A549 (cell line): ENCODE data around the gene PCBP3.

ENCODE experiments used
- CEBPB ChIP-seq, 2 experiments: fragments of >200 bp in 1 of 2; sonication (Bioruptor Twin) in 1 of 2; formaldehyde crosslinking in 1 of 2; IDR thresholded peaks; 2 replicates each; pipeline ENCODE4 v1.6.1; 2012 to 2016
- EHMT2 ChIP-seq: fragments of 200-600 bp; sonication (generic); IDR thresholded peaks from 2 replicates; pipeline ENCODE4 v1.6.1; 2016; ENCODE audit warnings: antibody characterized with exemption, low read depth, mild to moderate bottlenecking, moderate library complexity
- HMGXB4 ChIP-seq: fragments of 250-450 bp; sonication (Bioruptor Pico); IDR thresholded peaks from 2 replicates; pipeline ENCODE4 v1.5.0; 2021; ENCODE audit warnings: mild to moderate bottlenecking, moderate library complexity, borderline replicate concordance
- MAFK ChIP-seq: fragments of 450-650 bp; IDR thresholded peaks from 2 replicates; pipeline ENCODE4 v1.6.1; 2014; ENCODE audit not compliant: partially characterized antibody
- MYC ChIP-seq: IDR thresholded peaks from 2 replicates; pipeline ENCODE4 v1.6.1; 2012; ENCODE audit warnings: mild to moderate bottlenecking, inconsistent platforms, low read length, improper control_type of control experiment, borderline replicate concordance
- POLR2A ChIP-seq: IDR thresholded peaks from 2 replicates; pipeline ENCODE4 v1.6.1; 2012; ENCODE audit warnings: mild to moderate bottlenecking, low read length

DNA sequence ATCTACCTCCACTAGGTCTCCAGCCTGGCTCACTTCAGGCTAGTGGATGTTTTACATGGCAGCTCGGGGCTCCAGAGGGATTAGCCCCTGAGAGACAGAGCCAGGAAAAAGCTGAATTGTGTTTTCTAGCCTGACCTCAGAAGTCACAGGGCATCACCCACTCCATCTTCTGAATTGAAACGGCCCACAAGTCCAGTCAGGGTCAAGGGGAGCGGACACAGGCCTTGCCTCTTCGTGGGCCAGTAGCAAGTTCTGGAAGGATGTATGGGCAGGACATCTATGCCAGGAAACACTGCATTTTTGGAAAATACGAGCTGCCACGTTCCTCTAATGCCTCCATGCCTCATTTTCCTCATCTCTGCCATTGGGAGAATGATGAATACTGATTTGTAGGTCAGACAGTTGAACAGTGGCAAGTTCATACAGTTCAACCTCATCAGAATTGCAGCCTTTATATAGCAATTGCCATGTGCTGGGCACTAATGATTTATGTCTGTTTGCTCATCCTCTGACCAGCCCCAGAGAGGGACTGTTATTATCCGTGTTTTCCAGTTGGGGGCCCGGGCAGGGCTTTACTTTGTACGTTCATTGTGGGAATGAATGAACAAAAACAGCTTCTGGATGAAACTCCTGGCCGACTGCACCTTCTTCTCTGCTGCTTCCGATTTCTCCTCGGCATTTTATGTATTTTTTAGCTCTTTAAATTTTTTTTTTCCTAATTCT, 23.2 kb upstream of the PCBP3 start:
- TF ChIP-seq HMGXB4 (CRISPR knock-in tag) (no peak), EHMT2 (no peak), MAFK (no peak), CEBPB (IDR thresholded peaks at IDR 0.05) (no peak), POLR2A (no peak), MYC (no peak)
